H1 (cell line): ENCODE results near the gene FIBIN. TPM values are rescaled to one million over a fixed set of nuclear protein-coding genes. Genes with fewer than 3 reads are reported as not detected.
"Not testable (repeated sequence)": the region's sequence is repeated elsewhere in the genome, so short reads cannot be mapped to it uniquely, and the experiment has no call there.

Experiments used
- CTCF ChIA-PET: fragments of 300-600 bp; sonication (Branson Sonifier 250); formaldehyde crosslinking; loops from one replicate; lab custom pipeline; 2021; ENCODE audit not compliant: partially characterized antibody; lab: Charles Lee
- POLR2A ChIA-PET: fragments of 300-600 bp; sonication (Branson Sonifier 250); formaldehyde crosslinking; loops from one replicate; lab custom pipeline; 2021; ENCODE audit warnings: inconsistent platforms; ENCODE audit not compliant: partially characterized antibody; lab: Charles Lee
- DNase-seq, 2 experiments: peaks; one replicate each; pipeline versions ENCODE4 v3.0.0 to v3.0.0-alpha.2; 2010 to 2022; ENCODE audit warnings: low spot score in 2 of 2, low read depth in 1 of 2, mixed read lengths in 1 of 2
- FAIRE-seq: peaks from 2 replicates; lab custom pipeline; 2011; peaks lifted over from hg19 to GRCh38; lab: Jason Lieb, UNC
- H2AFZ ChIP-seq: 2 replicates; pipeline ENCODE4 v1.8.1; 2012; ENCODE audit warnings: low read length, inconsistent platforms
- H2AK5ac ChIP-seq: 2 replicates; pipeline ENCODE4 v1.6.1; 2013; ENCODE audit warnings: low read depth, low read length
- H2BK120ac ChIP-seq: replicated peaks from 2 replicates; pipeline ENCODE3; 2013; ENCODE audit warnings: low read depth, low read length, inconsistent platforms
- H2BK12ac ChIP-seq: 2 replicates; pipeline ENCODE4 v1.6.1; 2013; ENCODE audit warnings: low read depth, low read length
- H2BK15ac ChIP-seq: 2 replicates; pipeline ENCODE4 v1.6.1; 2013; ENCODE audit warnings: low read length
- H2BK20ac ChIP-seq: 2 replicates; pipeline ENCODE4 v1.6.1; 2013; ENCODE audit warnings: low read length
- H2BK5ac ChIP-seq: 2 replicates; pipeline ENCODE4 v1.6.1; 2013; ENCODE audit warnings: low read depth, low read length
- H3K14ac ChIP-seq: 2 replicates; pipeline ENCODE4 v1.6.1; 2013; ENCODE audit warnings: inconsistent platforms; ENCODE audit not compliant: insufficient read length
- H3K18ac ChIP-seq: 2 replicates; pipeline ENCODE4 v1.6.1; 2013; ENCODE audit warnings: low read length; ENCODE audit errors: extremely low read depth
- H3K23ac ChIP-seq: 2 replicates; pipeline ENCODE4 v1.6.1; 2013; ENCODE audit warnings: inconsistent platforms; ENCODE audit not compliant: insufficient read length
- H3K23me2 ChIP-seq: 2 replicates; pipeline ENCODE4 v1.6.1; 2013; ENCODE audit warnings: low read depth, low read length
- H3K27ac ChIP-seq: 2 replicates; pipeline ENCODE4 v1.6.1; 2011; ENCODE audit warnings: low read depth, low read length, inconsistent platforms
- H3K27me3 ChIP-seq, 4 experiments: replicated peaks in 1 of 4; 1 replicate in 1 of 4; 2 replicates in 3 of 4; pipeline versions ENCODE4 v1.6.1 to v1.8.1; 2011 to 2013; ENCODE audit warnings: low read length in 3 of 4, mild to moderate bottlenecking in 3 of 4, inconsistent platforms in 2 of 4, mixed read lengths in 2 of 4, moderate library complexity in 1 of 4; ENCODE audit not compliant: control insufficient read depth in 3 of 4, insufficient read depth in 3 of 4; ENCODE audit errors: extremely low read depth in 1 of 4
- H3K36me3 ChIP-seq, 4 experiments: 2 replicates each; pipeline versions ENCODE4 v1.6.1 to v1.8.1; 2011 to 2013; ENCODE audit warnings: mild to moderate bottlenecking in 4 of 4, low read length in 3 of 4, moderate library complexity in 2 of 4, control low read depth in 1 of 4, inconsistent platforms in 1 of 4; ENCODE audit not compliant: insufficient read depth in 4 of 4, control insufficient read depth in 2 of 4
- H3K4ac ChIP-seq: replicated peaks from 2 replicates; pipeline ENCODE3; 2013; ENCODE audit warnings: low read length, low read depth, mixed read lengths, inconsistent platforms; ENCODE audit not compliant: insufficient read length
- H3K4me1 ChIP-seq, 4 experiments: replicated peaks in 1 of 4; 1 replicate in 1 of 4; 2 replicates in 3 of 4; pipeline versions ENCODE4 v1.6.1 to v1.8.1; 2011 to 2013; ENCODE audit warnings: low read length in 3 of 4, inconsistent platforms in 2 of 4, mixed read lengths in 1 of 4; ENCODE audit not compliant: insufficient read depth in 4 of 4, control insufficient read depth in 3 of 4
- H3K4me2 ChIP-seq, 2 experiments: 2 replicates each; pipeline versions ENCODE4 v1.6.1 to v1.8.1; 2011 to 2013; ENCODE audit warnings: low read depth in 2 of 2, low read length in 2 of 2, control low read depth in 1 of 2, inconsistent platforms in 1 of 2, mild to moderate bottlenecking in 1 of 2; ENCODE audit not compliant: insufficient read depth in 1 of 2
- H3K4me3 ChIP-seq, 4 experiments: fragments of 200-600, 300-600 bp in 1 of 4; sonication (generic), shearing (Covaris generic), sonication (Bioruptor Twin) in 1 of 4; 2 replicates each; pipeline versions ENCODE4 v1.5.1 to v1.8.1; 2011 to 2016; ENCODE audit warnings: low read length in 4 of 4, low read depth in 3 of 4, control low read depth in 2 of 4, inconsistent platforms in 2 of 4, mild to moderate bottlenecking in 2 of 4, mixed read lengths in 1 of 4, moderate library complexity in 1 of 4; ENCODE audit not compliant: insufficient read depth in 2 of 4; ENCODE audit errors: extremely low read depth in 1 of 4
- H3K56ac ChIP-seq: replicated peaks from 2 replicates; pipeline ENCODE3; 2013; ENCODE audit warnings: low read depth, mild to moderate bottlenecking, mixed read lengths, low read length, inconsistent platforms; ENCODE audit not compliant: insufficient read length
- H3K79me1 ChIP-seq: 2 replicates; pipeline ENCODE4 v1.6.1; 2013; ENCODE audit warnings: low read depth, low read length, control low read depth
- H3K79me2 ChIP-seq, 2 experiments: 2 replicates each; pipeline versions ENCODE4 v1.6.1 to v1.8.1; 2012 to 2013; ENCODE audit warnings: low read length in 2 of 2, mild to moderate bottlenecking in 2 of 2, inconsistent platforms in 1 of 2; ENCODE audit not compliant: insufficient read depth in 2 of 2, control insufficient read depth in 1 of 2
- H3K9ac ChIP-seq, 4 experiments: replicated peaks in 1 of 4; 1 replicate in 1 of 4; 2 replicates in 3 of 4; pipeline versions ENCODE4 v1.6.1 to v1.8.1; 2011 to 2013; ENCODE audit warnings: low read depth in 3 of 4, low read length in 3 of 4, control low read depth in 2 of 4, mild to moderate bottlenecking in 2 of 4, moderate library complexity in 2 of 4, inconsistent platforms in 1 of 4; ENCODE audit errors: extremely low read depth in 1 of 4
- H3K9me3 ChIP-seq, 2 experiments: 2 replicates each; pipeline versions ENCODE4 v1.6.1 to v1.8.1; 2012 to 2013; ENCODE audit warnings: mild to moderate bottlenecking in 2 of 2, moderate library complexity in 2 of 2, control low read depth in 1 of 2, inconsistent platforms in 1 of 2, low read depth in 1 of 2, low read length in 1 of 2, mixed read lengths in 1 of 2; ENCODE audit not compliant: insufficient read depth in 2 of 2
- H4K20me1 ChIP-seq, 2 experiments: replicated peaks in 1 of 2; 2 replicates each; pipeline versions ENCODE3 to v1.8.1; 2011 to 2013; ENCODE audit warnings: inconsistent platforms in 2 of 2, low read length in 2 of 2, mild to moderate bottlenecking in 1 of 2; ENCODE audit not compliant: insufficient read depth in 2 of 2, control insufficient read depth in 1 of 2
- H4K5ac ChIP-seq: 2 replicates; pipeline ENCODE4 v1.6.1; 2013; ENCODE audit warnings: low read length, low read depth, mixed read lengths, inconsistent platforms; ENCODE audit not compliant: insufficient read length
- H4K8ac ChIP-seq: 2 replicates; pipeline ENCODE4 v1.8.0; 2013; ENCODE audit warnings: mild to moderate bottlenecking, moderate library complexity, low read length, inconsistent platforms; ENCODE audit not compliant: insufficient read depth; ENCODE audit errors: extremely low read depth
- H4K91ac ChIP-seq: replicated peaks from 2 replicates; pipeline ENCODE3; 2013; ENCODE audit warnings: low read length, mixed read lengths, inconsistent platforms; ENCODE audit not compliant: insufficient read length
- WGBS, 2 experiments: shearing (Covaris generic) in 1 of 2; methylation state at CpG; one replicate each; pipeline versions ENCODE4 v1.1.6 to v1.1.7; 2013 to 2015; ENCODE audit warnings: low lambda C conversion rate in 2 of 2, mixed read lengths in 2 of 2, inconsistent platforms in 1 of 2, low coverage in 1 of 2, missing lambda C conversion rate in 1 of 2; ENCODE audit not compliant: insufficient replicate concordance in 2 of 2, insufficient coverage in 1 of 2, insufficient read length in 1 of 2; ENCODE audit errors: extremely low coverage in 1 of 2, missing lambda C conversion rate in 1 of 2; 5-methylcytosine and 5-hydroxymethylcytosine counted together
- polyA plus RNA-seq, 7 experiments: library from polyadenylated mRNA; depleted of rRNA in 3 of 7; stranded (reverse) in 5 of 7; unstranded in 2 of 7; fragments of >200 nt in 5 of 7; fragments of 200-250 nt in 2 of 7; gene quantifications; 1 replicate in 5 of 7; 2 replicates in 1 of 7; 4 replicates in 1 of 7; pipeline versions ENCODE4 v1.2.1 to v1.2.3, GENCODE V29; 2011 to 2013; ENCODE audit warnings: missing spikeins in 2 of 7, mixed read lengths in 2 of 7
- total RNA-seq: library from RNA; stranded (reverse); fragmentation: NEBNext Ultra II Directional; extraction: Animal tissue kit (Norgen Biotek cat#: 25700); gene quantifications from 2 replicates; pipeline ENCODE4 v1.2.1, GENCODE V29; 2021
- TF ChIP-seq, protein P1 (sequence below): IDR thresholded peaks from 2 replicates; pipeline ENCODE4 v1.6.1; 2012; ENCODE audit warnings: inconsistent platforms

The FIBIN gene
- total and polyA plus RNA-seq, 2 of the 8 experiments (the other 6 are each of a cell fraction or from before 2014, with no cell fraction given) = 0.38 to 0.45 TPM

DNA sequence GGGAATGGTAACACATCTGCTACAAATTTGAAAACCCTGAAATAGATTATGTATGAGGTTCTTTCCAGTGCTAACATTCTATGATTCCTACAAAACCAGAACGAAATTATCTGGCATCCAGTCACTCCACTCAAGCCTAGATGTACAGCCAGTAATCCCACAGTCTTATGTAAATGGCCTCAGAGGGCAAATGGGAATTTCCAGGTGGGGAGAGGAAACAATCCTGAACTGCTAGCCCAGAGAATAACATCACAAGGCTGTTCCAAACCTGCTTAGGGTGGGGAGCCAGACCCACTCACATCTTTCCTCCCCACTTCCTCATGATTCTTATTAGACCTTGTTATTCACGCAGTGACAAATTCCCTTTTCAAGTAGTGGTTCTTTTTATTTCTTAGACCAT, 3.5 kb downstream of the FIBIN start (continued):
- TF ChIP-seq, protein P1, sequence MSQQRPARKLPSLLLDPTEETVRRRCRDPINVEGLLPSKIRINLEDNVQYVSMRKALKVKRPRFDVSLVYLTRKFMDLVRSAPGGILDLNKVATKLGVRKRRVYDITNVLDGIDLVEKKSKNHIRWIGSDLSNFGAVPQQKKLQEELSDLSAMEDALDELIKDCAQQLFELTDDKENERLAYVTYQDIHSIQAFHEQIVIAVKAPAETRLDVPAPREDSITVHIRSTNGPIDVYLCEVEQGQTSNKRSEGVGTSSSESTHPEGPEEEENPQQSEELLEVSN = no peak

GRCh38 chr11:27001136-27001730, 7.3 kb downstream of the FIBIN start:
- H2BK15ac ChIP-seq, H4K20me1 ChIP-seq, H3K9me3 ChIP-seq, H3K27ac ChIP-seq, H3K9ac ChIP-seq, H2AFZ ChIP-seq, H4K91ac ChIP-seq, H3K4ac ChIP-seq, H2BK20ac ChIP-seq, H3K4me3 ChIP-seq, H3K4me2 ChIP-seq, H3K79me2 ChIP-seq, H3K18ac ChIP-seq, H2BK120ac ChIP-seq, H2BK5ac ChIP-seq, H3K4me1 ChIP-seq, H3K79me1 ChIP-seq, H3K56ac ChIP-seq, FAIRE-seq, H4K8ac ChIP-seq, H3K23ac ChIP-seq, H3K36me3 ChIP-seq, H3K27me3 ChIP-seq, H2BK12ac ChIP-seq, H4K5ac ChIP-seq, H2AK5ac ChIP-seq, DNase-seq, H3K23me2 ChIP-seq, H3K14ac ChIP-seq, POLR2A ChIA-PET: not testable (repeated sequence)
- 88% methylated on average over 4 of the region's 4 CpGs; no CpG with 5 or more reads in 1 of the 2 experiments for WGBS, 2 experiments
- CTCF ChIA-PET = interaction anchor here (3.0 kb wide), 1 partner anchor 157 kb away, joined by 7 read pairs; no protein-coding TSS in a partner anchor
